Ramos (cell line): ENCODE results near the gene RNF25.

ENCODE experiments used
- in situ Hi-C: fragments of 300-500 bp; cut with MboI; formaldehyde crosslinking; loops from one replicate; pipeline ENCODE4 v1.14.3; 2022; ENCODE audit warnings: low sequenced_read_pairs; ENCODE audit not compliant: unreplicated experiment

RNF25 gene, protein sequence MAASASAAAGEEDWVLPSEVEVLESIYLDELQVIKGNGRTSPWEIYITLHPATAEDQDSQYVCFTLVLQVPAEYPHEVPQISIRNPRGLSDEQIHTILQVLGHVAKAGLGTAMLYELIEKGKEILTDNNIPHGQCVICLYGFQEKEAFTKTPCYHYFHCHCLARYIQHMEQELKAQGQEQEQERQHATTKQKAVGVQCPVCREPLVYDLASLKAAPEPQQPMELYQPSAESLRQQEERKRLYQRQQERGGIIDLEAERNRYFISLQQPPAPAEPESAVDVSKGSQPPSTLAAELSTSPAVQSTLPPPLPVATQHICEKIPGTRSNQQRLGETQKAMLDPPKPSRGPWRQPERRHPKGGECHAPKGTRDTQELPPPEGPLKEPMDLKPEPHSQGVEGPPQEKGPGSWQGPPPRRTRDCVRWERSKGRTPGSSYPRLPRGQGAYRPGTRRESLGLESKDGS

DNA sequence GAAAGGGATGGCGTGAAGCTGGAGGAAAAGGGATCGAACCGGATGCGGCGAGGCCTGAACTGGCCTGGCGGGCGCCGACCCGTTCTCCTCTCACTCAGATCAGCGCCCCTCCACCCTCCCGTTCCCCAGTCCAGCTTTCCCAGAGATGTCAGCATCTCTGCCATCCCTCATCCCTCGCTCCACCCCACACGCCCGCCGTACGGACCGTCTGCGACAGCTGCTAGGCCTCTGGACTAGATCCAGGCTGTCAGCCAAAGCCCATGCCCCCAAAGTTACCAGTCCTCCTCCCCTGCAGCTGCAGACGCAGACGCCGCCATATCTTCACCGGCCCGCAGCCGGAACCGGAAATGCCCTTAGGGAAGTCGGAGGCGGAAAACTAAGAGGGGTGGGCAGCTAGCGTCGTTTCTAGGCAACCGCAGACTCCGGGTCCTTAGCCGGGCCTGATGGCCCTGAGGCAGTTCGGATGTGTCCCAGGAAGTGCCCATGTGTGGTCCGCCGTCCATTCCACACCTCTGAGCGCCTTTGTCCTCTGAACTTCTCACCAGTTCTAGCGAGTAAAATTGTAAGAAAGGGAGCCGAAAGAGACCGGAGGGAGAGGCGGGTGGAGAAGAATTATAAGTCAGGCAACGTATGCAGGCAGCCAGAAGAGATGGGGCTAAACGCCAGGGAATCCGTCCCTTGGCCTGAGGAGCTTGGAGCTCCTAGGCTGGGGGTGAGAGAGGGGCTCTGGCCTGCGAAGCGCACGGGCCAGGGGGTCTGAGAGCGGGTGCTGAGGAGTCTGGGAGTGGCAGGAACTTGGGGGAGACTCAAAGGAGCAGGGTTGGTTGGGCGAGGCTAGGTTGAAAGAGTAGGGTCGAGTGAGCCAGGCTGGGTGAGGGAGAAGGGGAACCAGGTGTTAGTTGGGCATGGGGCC is at the start of gene RNF25, which contains the start of gene STK36:
TSS of gene RNF25 (minus strand) at position 349 of the 913 bp plus-strand sequence. CDS start at position 317, 32 bp downstream.
TSS of gene STK36 (plus strand) at position 433 of the 913 bp plus-strand sequence. CDS start 744 bp downstream, outside the sequence.
- in situ Hi-C loops: no loop called here

DNA sequence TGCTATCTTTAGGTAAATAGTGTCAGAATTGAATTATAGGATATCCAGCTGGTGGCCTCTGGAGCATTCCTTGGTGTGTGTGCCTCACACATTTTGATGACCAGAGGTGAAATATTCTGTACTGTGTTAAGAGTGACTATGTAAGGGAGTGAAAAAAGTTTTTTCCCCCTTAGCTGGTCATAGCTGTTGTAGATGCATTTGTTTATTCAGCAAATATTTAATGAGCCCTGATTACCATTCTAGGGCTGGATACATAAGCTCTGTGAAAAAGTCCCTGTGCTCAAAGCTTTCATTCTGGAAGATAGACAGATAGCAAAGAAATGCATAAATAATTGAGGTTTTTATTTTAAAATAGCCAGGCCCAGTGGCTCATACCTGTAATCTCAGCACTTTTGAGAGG is 49.7 kb upstream of the RNF25 start:
- in situ Hi-C loops: no loop called here

DNA sequence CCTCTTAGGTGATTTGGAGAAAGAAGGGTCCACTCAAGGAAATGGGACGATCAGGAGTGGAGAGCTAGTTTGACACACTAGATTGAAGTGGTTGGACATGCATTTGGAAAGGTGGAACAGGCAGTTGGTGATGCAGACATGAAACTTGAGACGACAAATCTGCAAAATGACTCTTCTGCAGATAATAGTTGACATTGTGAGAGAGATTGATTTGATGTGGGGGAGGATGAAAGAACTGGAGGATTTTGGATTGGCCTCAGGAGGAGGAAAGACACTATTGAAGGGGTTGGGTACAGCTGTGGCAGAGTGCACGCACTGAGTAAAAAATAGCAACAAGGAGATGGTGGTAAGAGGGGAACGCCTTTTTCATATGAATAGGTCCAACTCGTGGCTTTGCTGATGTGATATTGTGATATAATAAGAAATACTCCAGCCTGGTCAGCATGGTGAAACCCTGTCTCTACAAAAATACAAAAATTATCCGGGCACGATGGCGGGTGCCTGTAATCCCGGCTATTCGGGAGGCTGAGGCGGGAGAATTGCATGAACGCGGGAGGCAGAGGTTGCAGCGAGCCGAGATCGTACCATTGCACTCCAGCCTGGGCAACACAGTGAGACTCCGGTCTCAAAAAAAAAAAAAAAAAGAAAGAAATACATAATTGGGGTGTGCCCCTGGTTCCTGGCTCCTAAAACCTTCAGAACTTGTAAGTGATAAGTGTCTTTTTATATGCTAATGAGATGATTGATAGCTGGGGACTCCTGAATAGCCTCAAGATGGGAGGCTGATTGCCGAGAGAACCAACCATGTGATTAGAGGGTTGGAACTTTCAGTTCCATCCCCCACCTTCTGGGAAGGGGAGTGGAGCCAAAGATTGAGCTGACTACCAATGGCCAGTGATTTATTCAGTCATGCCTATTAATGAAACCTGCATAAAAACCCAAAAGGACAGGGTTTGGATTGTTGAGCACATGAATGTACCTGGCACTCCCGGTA is 48.5 kb upstream of the RNF25 start:
- in situ Hi-C loops: no loop called here

DNA sequence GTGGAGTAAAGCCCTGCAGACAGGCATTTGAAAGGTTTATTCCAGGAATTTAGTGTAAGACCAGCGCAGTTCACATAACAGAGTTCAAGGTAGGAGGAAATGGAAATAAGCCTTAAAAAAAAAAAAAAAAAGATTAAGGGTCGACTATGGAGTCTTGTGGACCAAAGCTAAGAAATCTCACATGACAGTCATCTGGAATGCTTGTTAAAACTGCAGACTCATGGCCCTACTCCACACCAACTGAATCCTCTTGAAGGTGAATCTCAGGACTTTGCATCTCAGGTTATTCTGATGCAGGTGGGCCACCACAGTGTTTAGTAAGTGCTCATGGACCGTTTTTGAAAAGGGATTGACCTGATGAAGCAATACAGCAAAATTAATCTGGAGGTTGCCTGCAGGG is 47.7 kb upstream of the RNF25 start:
- in situ Hi-C loops: no loop called here

DNA sequence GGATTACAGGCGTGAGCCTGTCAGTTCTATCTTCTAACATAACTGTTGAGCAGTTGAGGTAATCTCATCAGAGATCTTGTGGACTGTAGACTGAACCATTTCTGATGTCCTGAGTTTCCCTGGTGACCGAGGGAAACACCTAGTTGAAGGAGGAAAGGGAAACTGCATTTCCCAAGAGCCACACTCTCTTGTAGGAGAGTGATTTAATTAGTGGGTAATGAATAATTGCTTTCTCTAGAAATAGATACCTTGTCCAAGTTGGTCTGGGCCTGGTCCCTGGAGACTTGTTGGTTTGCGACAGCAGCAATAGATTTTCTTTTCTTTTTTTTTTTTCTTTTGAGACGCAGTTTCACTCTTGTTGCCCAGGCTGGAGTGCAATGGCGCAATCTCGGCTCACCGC is 46.3 kb upstream of the RNF25 start:
- in situ Hi-C loops: no loop called here

DNA sequence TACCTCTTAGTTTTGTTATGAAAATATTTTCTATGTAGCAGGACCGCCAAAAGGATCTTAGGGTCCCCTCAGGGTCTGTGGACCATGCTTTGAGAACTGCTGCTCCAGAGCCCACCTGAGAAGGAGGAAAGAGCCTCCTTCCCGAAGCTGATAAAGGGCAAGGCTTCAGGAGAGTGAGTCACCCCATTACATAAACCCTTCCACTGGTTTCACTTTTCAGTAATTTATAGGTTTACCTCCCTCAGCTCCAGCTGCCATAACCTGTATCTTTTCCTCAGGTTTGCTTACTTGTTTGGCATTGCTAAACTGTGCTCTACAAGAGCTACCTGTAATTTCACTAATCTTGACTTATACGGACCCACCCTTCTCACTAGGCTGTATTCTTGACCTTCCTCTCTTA is 45.5 kb upstream of the RNF25 start:
- in situ Hi-C loops: no loop called here

DNA sequence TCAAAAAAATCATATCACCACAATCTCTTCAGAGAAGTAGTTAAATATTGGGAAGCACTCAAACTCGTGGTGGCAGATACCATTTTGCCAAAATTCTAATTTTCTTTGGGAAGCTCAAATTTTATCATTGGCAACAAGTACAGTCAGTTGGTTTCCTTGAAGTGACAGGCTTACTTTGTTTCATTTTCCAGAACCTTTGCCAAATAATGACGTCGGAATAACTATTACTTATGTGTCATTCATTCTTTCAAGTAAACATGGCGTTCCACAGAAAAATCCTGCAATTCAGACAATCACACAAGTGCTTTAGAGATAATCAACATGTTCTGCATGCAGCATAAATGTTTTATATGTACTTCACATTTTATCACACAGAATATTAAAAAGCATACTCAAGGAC is 44.3 kb upstream of the RNF25 start:
- in situ Hi-C loops: no loop called here

DNA sequence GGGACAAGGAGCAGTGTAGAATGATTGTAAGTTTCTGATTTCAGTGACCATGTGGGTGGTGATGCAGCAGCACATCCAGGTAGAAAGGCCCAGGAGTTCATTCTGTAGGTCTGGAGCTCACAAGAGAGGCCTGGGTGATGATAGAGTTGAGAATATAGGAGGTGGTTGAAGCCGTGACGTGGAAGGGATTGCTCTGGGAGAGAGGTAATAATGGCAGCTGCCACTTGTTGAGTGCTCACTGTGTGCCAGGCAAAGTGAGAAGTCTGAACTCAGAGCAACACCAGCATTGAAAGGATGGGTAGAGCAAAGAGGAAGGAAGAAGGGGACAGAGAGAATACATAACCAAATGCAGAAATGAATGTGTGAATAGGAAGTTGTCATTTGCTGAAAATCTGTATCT is 42.1 kb upstream of the RNF25 start:
- in situ Hi-C loops: no loop called here

DNA sequence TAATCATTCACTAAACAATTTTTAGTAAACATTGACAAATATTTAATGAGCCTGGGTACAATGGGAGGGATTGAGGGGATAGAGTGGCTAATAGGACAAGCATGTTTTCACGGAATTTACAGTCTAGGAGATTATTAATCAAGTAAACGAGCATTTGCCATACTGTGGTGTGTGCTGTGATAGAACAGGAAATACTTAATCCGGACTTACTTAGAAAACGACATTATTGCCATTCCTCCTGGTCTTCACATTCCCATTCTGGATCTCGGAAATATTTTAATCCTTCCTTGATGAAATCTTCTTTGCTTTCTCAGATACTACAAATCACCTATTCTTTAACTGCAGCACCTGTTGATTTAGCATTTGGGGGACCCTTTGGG is 39.7 kb upstream of the RNF25 start:
- in situ Hi-C loops: no loop called here

DNA sequence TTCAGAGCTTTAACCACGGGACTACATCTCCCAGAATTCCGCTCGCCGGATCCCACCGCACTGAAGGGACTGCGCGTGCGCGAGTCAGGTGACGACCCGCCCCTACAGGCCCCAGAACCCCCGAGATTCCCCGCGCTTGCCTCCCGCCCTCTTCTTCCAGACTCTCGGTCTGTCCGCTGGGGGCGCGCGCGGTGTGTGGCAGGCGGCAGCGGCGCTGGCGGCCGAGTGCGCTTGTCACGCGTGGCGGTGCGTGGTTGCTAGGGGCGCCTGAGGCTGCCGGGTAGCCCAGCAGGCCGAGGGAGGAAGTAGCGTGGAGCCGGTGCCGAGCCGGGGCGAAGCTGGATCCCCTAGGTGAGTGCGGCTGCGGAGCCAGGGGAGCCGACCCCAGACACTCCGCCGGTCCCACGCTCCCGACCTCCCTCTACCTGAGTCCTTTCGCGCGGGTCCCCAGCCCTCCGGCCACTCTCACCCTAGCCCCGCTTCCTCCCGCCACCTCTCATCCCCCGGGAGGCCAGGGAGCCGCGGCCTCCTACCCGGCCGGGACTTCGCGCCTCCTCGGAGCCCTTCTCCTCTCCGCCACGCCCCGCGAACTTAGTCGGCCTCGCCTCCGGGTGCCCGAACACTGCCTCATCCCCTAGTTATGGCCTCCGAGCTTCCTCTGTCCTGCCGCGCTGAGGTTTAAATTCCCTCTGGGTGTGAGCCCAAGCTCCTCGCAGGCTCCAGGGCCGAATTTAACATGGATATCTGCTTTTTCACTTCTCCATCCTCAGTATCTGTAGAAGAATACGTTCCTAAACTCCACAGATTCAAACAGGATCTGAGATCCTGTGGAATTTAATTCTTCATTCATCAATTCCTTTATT is 39.1 kb upstream of the RNF25 start, which contains the start of gene TTLL4:
TSS of gene TTLL4 (plus strand) at position 149 of the 863 bp plus-strand sequence. CDS start 26,842 bp downstream, outside the sequence.
- in situ Hi-C loops: no loop called here

DNA sequence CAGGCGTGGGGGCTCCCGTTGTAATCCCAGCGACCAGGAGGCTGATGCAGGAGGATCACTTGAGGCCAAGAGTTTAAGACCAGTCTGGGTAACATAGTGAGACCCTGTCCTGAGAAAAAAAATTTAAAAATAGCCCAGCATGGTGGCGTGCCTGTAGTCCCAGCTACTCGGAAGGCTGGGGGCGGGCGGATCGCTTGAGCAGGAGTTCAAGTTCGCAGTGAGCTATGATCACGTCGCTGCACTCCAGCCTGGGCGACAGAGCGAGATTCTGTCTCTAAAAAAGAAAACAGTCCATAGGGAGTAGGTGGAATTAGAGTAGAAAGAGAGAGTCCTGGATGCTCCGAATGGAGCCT is 38.5 kb upstream of the RNF25 start:
- in situ Hi-C loops: no loop called here

DNA sequence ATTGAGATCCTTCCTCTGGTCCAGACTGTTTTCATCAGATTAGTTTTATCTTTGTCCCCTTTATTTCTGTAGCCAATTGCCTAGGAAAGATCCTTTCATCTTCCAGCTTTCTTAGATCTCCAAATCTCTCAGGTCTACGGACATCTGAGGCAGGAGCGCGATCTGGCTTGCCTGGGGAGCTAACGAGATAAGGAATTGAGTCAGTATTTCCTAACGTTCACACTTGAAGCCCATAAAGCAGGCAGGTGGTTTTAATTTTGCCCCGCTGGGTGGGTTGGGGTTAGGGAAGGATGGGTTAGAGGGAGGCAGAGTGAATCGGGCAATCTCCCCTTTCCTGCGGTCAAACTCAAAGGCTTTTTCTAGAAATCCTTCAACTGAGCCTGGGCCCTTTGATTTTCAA is 38.1 kb upstream of the RNF25 start:
- in situ Hi-C loops: no loop called here

DNA sequence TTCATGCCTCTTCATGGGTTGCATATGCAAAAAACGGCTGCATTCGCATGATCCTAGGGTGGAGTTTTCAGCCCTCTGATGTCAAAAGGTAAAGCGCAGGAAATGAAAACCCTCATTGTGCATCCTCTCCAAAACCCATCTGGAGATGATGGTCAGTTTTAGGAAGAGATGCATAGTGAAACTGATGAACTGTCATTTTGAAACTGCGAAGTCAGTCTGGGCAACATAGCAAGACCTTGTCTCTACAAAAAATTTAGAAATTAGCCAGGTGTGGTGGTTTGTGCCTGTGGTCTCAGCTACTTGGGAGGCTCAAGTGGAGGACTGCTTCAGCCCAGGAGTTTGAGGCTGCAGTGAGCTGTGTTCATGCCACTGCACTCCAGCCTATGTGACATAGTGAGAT is 36.3 kb upstream of the RNF25 start:
- in situ Hi-C loops: no loop called here

DNA sequence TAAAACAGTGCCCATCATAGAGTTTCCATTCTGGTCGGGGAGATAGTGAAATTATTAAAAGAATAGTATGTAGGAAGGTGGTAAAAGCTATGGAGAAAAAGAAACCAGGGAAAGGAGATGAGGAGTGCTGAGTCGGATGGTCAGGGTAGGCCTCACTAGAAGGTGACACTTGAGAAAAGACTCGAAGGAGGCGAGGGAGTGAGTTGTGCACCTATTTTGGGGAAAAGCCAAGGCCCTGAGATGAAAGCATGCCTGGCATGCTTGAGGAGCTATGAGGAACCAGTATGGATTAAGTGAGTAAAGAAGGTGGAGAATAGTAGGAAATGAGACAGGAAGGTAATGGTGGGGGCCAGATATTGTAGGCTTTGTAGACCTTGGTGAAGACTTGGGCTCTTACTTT is 31.5 kb upstream of the RNF25 start:
- in situ Hi-C loops: no loop called here

DNA sequence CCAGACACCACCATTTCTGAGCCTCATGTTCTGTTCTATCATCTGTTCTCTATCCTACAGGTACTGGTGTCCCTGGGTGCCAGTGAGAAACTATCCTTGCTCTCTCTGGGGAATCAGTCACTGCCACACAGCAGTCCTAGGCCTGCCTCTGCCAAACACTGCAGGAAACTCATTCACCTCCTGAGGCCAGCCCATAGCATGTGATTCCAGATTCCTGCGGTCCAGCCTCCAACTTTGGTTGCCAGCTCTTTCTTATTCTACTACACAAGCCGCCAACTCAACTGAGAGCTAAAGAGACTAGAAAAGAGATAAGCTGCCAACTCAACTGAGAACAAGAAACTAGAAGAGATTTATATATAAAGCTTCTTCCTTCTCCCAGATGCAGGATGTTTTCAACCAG is 30.0 kb upstream of the RNF25 start:
- in situ Hi-C loops: no loop called here

DNA sequence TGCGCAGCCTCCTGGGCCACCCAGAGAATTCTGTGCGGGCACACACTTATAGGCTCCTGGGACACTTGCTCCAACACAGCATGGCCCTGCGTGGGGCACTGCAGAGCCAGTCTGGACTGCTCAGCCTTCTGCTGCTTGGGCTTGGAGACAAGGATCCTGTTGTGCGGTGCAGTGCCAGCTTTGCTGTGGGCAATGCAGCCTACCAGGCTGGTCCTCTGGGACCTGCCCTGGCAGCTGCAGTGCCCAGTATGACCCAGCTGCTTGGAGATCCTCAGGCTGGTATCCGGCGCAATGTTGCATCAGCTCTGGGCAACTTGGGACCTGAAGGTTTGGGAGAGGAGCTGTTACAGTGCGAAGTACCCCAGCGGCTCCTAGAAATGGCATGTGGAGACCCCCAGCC is 27.1 kb upstream of the RNF25 start:
- in situ Hi-C loops: no loop called here

DNA sequence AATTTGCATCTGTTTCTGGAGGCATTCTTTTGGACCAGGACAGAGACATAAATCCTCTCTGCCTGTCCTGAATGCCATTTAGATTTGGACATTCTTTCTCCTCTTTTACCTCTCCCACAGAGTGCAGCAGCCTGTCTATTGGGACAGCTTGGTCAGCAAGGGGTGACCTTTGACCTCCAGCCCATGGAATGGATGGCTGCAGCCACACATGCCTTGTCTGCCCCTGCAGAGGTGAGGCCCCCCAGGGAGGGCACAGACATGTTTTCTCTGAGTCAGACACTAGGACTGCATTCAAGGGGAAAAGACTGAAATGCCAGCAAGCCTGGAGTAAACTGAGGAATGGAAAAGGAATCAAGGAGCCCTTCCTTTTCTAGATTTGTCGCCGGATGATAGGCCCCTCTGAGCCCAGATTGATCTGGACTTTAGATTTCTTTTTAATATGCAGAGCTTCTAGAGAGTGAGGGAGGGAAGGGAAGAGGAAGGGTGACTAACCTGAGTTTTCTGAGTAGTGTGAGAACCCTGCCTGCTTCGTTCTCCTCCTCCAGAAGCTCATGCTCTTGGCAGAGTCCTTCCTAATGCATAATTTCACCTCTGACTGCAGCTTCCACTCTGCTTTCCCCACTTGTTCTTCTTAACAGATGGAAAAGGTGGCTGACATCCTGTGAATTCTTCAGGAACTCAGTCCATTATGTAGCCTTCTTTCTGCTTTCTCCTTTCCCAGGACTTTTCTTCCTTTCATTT is 22.8 kb upstream of the RNF25 start:
- in situ Hi-C loops: no loop called here

DNA sequence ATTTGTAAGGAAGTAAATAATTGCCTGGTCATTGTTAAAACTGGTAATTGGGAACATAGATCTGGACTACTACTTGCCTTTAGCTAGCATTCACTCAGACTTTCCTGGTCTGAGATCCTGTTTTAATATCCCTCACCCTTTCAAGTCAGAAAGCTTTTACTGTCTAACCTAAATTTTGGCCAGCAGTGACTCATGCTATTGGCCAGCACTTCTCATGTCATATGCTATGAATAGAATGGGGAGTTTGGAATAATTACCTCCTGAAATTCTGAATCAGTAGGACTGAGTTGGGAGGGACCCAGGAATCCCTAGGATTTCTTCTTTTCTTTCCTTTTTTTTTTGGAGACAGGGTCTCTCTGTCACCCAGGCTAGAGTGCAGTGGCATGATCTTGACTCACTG is 19.4 kb upstream of the RNF25 start:
- in situ Hi-C loops: no loop called here
